IMR-90 (cell line): ENCODE data around the gene TNIP1. TPM values are rescaled to one million over a fixed set of nuclear protein-coding genes. Genes with fewer than 3 reads are reported as not detected.

Experiments
- ATAC-seq: fragments of 200-7000 bp; cut with Tn5 transposase; 2 replicates; pipeline ENCODE4 v1.9.1; 2020; ENCODE audit warnings: low read depth, mild to moderate bottlenecking, moderate library complexity
- BruUV-seq: library from RNA; stranded (reverse); fragments of 400-500 nt; replicated peaks from 2 replicates; lab custom pipeline; 2021; lab: Mats Ljungman, UMichigan
- CTCF ChIA-PET: fragments of 300-600 bp; formaldehyde crosslinking; extraction: SDS; loops from one replicate; lab custom pipeline; 2021; ENCODE audit warnings: antibody characterized with exemption; lab: Yijun Ruan, JAX
- POLR2A ChIA-PET: fragments of 300-600 bp; sonication (Branson Sonifier 250); formaldehyde crosslinking; loops from one replicate; lab custom pipeline; 2022; ENCODE audit warnings: antibody characterized with exemption; ENCODE audit not compliant: unreplicated experiment; lab: Charles Lee
- DNase-seq: peaks from one replicate; pipeline ENCODE4 v3.0.0; 2013
- H2AFZ ChIP-seq: replicated peaks from 2 replicates; pipeline ENCODE3; 2013; ENCODE audit warnings: low read length, mild to moderate bottlenecking; ENCODE audit not compliant: poor library complexity
- H2AK5ac ChIP-seq: 2 replicates; pipeline ENCODE4 v1.6.1; 2013; ENCODE audit warnings: low read depth, low read length, inconsistent platforms
- H2AK9ac ChIP-seq: replicated peaks from 2 replicates; pipeline ENCODE3; 2013; ENCODE audit warnings: mild to moderate bottlenecking, low read depth, low read length, moderate library complexity; ENCODE audit not compliant: poor library complexity
- H2BK120ac ChIP-seq: 2 replicates; pipeline ENCODE4 v1.6.1; 2013; ENCODE audit warnings: low read depth, low read length, inconsistent platforms
- H2BK15ac ChIP-seq: 3 replicates; pipeline ENCODE4 v1.6.1; 2013; ENCODE audit warnings: low read depth, low read length, inconsistent platforms
- H2BK20ac ChIP-seq: 2 replicates; pipeline ENCODE4 v1.6.1; 2013; ENCODE audit warnings: low read depth, mild to moderate bottlenecking, inconsistent platforms, low read length, moderate library complexity
- H2BK5ac ChIP-seq: 2 replicates; pipeline ENCODE4 v1.6.1; 2013; ENCODE audit warnings: mild to moderate bottlenecking, low read depth, low read length, inconsistent platforms; ENCODE audit not compliant: poor library complexity, severe bottlenecking
- H3K14ac ChIP-seq: replicated peaks from 2 replicates; pipeline ENCODE4 v1.6.1; 2013; ENCODE audit warnings: low read depth, low read length, inconsistent platforms
- H3K18ac ChIP-seq: 2 replicates; pipeline ENCODE4 v1.6.1; 2013; ENCODE audit warnings: low read depth, low read length, control low read depth
- H3K23ac ChIP-seq: 2 replicates; pipeline ENCODE4 v1.6.1; 2013; ENCODE audit warnings: low read depth, low read length, inconsistent platforms
- H3K27ac ChIP-seq: 2 replicates; pipeline ENCODE4 v1.5.1; 2013; ENCODE audit warnings: mild to moderate bottlenecking, control low read depth, low read length; ENCODE audit not compliant: insufficient read depth
- H3K27me3 ChIP-seq: 2 replicates; pipeline ENCODE4 v1.6.1; 2013; ENCODE audit warnings: low read length; ENCODE audit not compliant: control insufficient read depth, insufficient read depth
- H3K36me3 ChIP-seq: 2 replicates; pipeline ENCODE4 v1.6.1; 2013; ENCODE audit warnings: low read length, mixed read lengths; ENCODE audit not compliant: control insufficient read depth, insufficient read depth
- H3K4ac ChIP-seq: 2 replicates; pipeline ENCODE4 v1.6.1; 2013; ENCODE audit warnings: low read depth, low read length, inconsistent platforms
- H3K4me1 ChIP-seq: 2 replicates; pipeline ENCODE4 v1.6.1; 2013; ENCODE audit warnings: low read length, mixed read lengths; ENCODE audit not compliant: control insufficient read depth, insufficient read depth
- H3K4me2 ChIP-seq: 2 replicates; pipeline ENCODE4 v1.6.1; 2013; ENCODE audit warnings: low read depth, mild to moderate bottlenecking, control low read depth, low read length, moderate library complexity
- H3K4me3 ChIP-seq: 2 replicates; pipeline ENCODE4 v1.5.1; 2013; ENCODE audit warnings: low read depth, mild to moderate bottlenecking, control low read depth, low read length, moderate library complexity; ENCODE audit not compliant: insufficient read depth
- H3K56ac ChIP-seq: 2 replicates; pipeline ENCODE4 v1.6.1; 2013; ENCODE audit warnings: low read length, inconsistent platforms; ENCODE audit not compliant: insufficient read depth; ENCODE audit errors: extremely low read depth
- H3K79me1 ChIP-seq, 2 experiments: 2 replicates each; pipeline ENCODE4 v1.6.1; 2013; ENCODE audit warnings: low read length in 2 of 2, inconsistent platforms in 1 of 2, low read depth in 1 of 2
- H3K9ac ChIP-seq: 2 replicates; pipeline ENCODE4 v1.6.1; 2013; ENCODE audit warnings: low read depth, low read length, control low read depth
- H3K9me1 ChIP-seq: 2 replicates; pipeline ENCODE4 v1.6.1; 2013; ENCODE audit warnings: low read length, inconsistent platforms; ENCODE audit not compliant: insufficient read depth
- H3K9me3 ChIP-seq: 2 replicates; pipeline ENCODE4 v1.6.1; 2013; ENCODE audit warnings: low read length; ENCODE audit not compliant: control insufficient read depth, insufficient read depth
- H4K20me1 ChIP-seq: 2 replicates; pipeline ENCODE4 v1.6.1; 2013; ENCODE audit warnings: low read length, inconsistent platforms; ENCODE audit not compliant: insufficient read depth
- H4K5ac ChIP-seq: 2 replicates; pipeline ENCODE4 v1.6.1; 2013; ENCODE audit warnings: mild to moderate bottlenecking, low read depth, low read length, control low read depth
- H4K8ac ChIP-seq, 2 experiments: 2 replicates each; pipeline ENCODE4 v1.6.1; 2013; ENCODE audit warnings: low read depth in 2 of 2, low read length in 2 of 2, control low read depth in 1 of 2, inconsistent platforms in 1 of 2
- H4K91ac ChIP-seq: 2 replicates; pipeline ENCODE4 v1.6.1; 2013; ENCODE audit warnings: low read depth, low read length, inconsistent platforms; ENCODE audit not compliant: insufficient read depth
- BHLHE40 ChIP-seq: fragments of 150-350 bp; IDR thresholded peaks from 2 replicates; pipeline ENCODE4 v1.6.1; 2016; ENCODE audit warnings: mild to moderate bottlenecking, low read depth, low read length
- CEBPB ChIP-seq: IDR thresholded peaks from 2 replicates; pipeline ENCODE4 v1.6.1; 2012; ENCODE audit warnings: low read depth, low read length, improper control_type of control experiment
- FOS ChIP-seq: fragments of 150-350 bp; IDR thresholded peaks from 2 replicates; pipeline ENCODE4 v1.6.1; 2016; ENCODE audit warnings: low read depth, low read length
- SMC3 ChIP-seq: fragments of 150-350 bp; IDR thresholded peaks from 2 replicates; pipeline ENCODE4 v1.6.1; 2016; ENCODE audit warnings: low read depth, mild to moderate bottlenecking, antibody characterized with exemption, low read length, moderate library complexity
- USF2 ChIP-seq: fragments of 150-350 bp; IDR thresholded peaks from 2 replicates; pipeline ENCODE4 v1.6.1; 2017; ENCODE audit warnings: mild to moderate bottlenecking, antibody characterized with exemption, low read length, low read depth
- WGBS, 2 experiments: methylation state at CpG; one replicate each; pipeline versions ENCODE4 v1.1.5 to v1.1.7; 2013; ENCODE audit warnings: missing lambda C conversion rate in 2 of 2; ENCODE audit not compliant: insufficient read length in 1 of 2; ENCODE audit errors: extremely low coverage in 2 of 2; 5-methylcytosine and 5-hydroxymethylcytosine counted together
- dilution Hi-C: fragments of 300-500 bp; cut with HindIII; formaldehyde crosslinking; loops from one replicate; pipeline ENCODE4 v1.14.3; 2018; ENCODE audit warnings: low sequenced_read_pairs; ENCODE audit not compliant: unreplicated experiment
- in situ Hi-C: fragments of 300-500 bp; cut with MboI; formaldehyde crosslinking; loops from 3 replicates; pipeline ENCODE4 v1.14.3; 2019; ENCODE audit warnings: low sequenced_read_pairs, inconsistent platforms, mixed read lengths
- intact Hi-C: fragments of 100-400 bp; cut with micrococcal nuclease; formaldehyde crosslinking; loops from 2 replicates; pipeline ENCODE4 v1.10.0; 2022
- polyA plus RNA-seq, 3 experiments: library from polyadenylated mRNA; depleted of rRNA; stranded (reverse); fragments of >200 nt; gene quantifications; 2 replicates each; pipeline ENCODE4 v1.2.3, GENCODE V29; 2012; ENCODE audit warnings: low replicate concordance in 1 of 3
- total RNA-seq: library from RNA; depleted of rRNA; stranded (reverse); fragments of >200 nt; gene quantifications from 2 replicates; pipeline ENCODE4 v1.2.3, GENCODE V29; 2012

TNIP1 gene
- total and polyA plus RNA-seq, 2 of the 4 experiments (the other 2 are of a cell fraction), result 63.8 to 92.8 TPM

DNA sequence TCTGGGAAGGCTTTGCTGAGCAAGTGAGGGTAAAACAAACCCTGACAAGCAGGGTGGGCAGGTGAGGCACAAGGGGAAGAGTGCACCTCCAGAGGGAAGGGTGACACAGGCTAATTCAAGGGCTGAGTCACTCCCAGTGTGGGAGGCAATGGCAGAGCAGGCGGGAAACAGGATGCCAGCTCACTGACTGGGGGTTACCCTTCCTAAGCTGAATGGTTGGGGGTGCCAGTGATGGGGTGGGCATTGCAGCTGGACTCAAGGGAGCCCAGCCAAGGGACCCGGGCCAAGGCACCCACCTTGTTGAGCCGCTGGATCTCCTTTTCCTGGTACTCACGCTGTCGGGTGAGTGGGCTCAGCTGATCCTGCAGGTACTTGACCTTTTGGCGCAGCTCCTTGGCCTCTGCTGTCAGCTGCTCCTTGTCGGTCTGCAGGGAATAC, 42.0 kb downstream of the TNIP1 start:
- intact Hi-C loops, result no loop called here
- POLR2A ChIA-PET, result no interaction called here

More for the DNA sequence above, 42.0 kb downstream of the TNIP1 start:
- peaks cover 27% of the 10 kb centered on the region for H3K4me1 ChIP-seq
- peak overlapping the region; percentile 11; the same call in 1 of the 2 replicates for H3K9ac ChIP-seq
- in situ Hi-C loops (no loop called here), dilution Hi-C loops (no loop called here)
- 83% methylated on average over 4 of the region's 7 CpGs; no CpG with 5 or more reads in 1 of the 2 experiments for WGBS, 2 experiments
- H4K8ac ChIP-seq, result peak overlapping the region in 1 of 2 experiments; percentile 31; a peak in 1 of 4 replicates
- H2BK15ac ChIP-seq, result no peak overlapping the region
- peak overlapping the region; percentile 2; the same call in 1 of the 2 replicates for H3K4me2 ChIP-seq
- peak overlapping the region; percentile 53; the same call in 1 of the 2 replicates for H2BK120ac ChIP-seq
- H3K4me3 ChIP-seq, result no peak overlapping the region
- no peak overlapping the region for H2BK20ac ChIP-seq
- no peak for TF ChIP-seq BHLHE40
- TF ChIP-seq CEBPB, result no peak
- no peak for TF ChIP-seq SMC3
- TF ChIP-seq FOS, result no peak
- TF ChIP-seq USF2, result no peak
- H3K56ac ChIP-seq, result no peak overlapping the region
- H2AK9ac ChIP-seq, result peak overlapping the region; percentile 48
- H3K27ac ChIP-seq, result peak overlapping the region; percentile 43
- peaks cover 35% of the 10 kb centered on the region for H3K9me1 ChIP-seq
- H2BK5ac ChIP-seq, result peak overlapping the region; percentile 25
- H3K14ac ChIP-seq, result peak overlapping the region; percentile 51
- no peaks in the 10 kb centered on the region for H3K9me3 ChIP-seq
- peaks cover 65% of the 10 kb centered on the region for H3K36me3 ChIP-seq
- H3K4ac ChIP-seq, result peak overlapping the region; percentile 67
- H4K91ac ChIP-seq, result no peak overlapping the region
- H4K20me1 ChIP-seq, result peaks cover 22% of the 10 kb centered on the region
- ATAC-seq (peak; percentile 27; the same call in 1 of the 2 replicates), DNase-seq (peak; percentile 42)
- CTCF ChIA-PET, result interaction anchor here (1.0 to 1.3 kb wide), 3 partner anchors 9 to 37 kb away, joined by 3 to 6 read pairs (median 4); no protein-coding TSS in a partner anchor
- peak overlapping the region; percentile 62 for H2AK5ac ChIP-seq
- no TSS peak for BruUV-seq
- peaks cover 3 to 47% of the 10 kb centered on the region in 2 experiments; a peak in 2 of 4 replicates for H3K79me1 ChIP-seq
- H4K5ac ChIP-seq, result no peak overlapping the region; the same call in 1 of the 2 replicates
- peak overlapping the region; percentile 36 for H2AFZ ChIP-seq
- no peaks in the 10 kb centered on the region for H3K27me3 ChIP-seq
- 0 out of 2 replicates have a peak overlapping the region, but pooled peaks have one; percentile 49 for H3K23ac ChIP-seq
- peak overlapping the region; percentile 11; the same call in 1 of the 2 replicates for H3K18ac ChIP-seq
